A673 (cell line): Measurements from ENCODE around the gene HMCN2. TPM values are rescaled to one million over a fixed set of nuclear protein-coding genes. Genes with fewer than 3 reads are reported as not detected.

ENCODE experiments used
- BruUV-seq: library from RNA; stranded (reverse); fragments of 400-500 nt; replicated peaks from 2 replicates; lab custom pipeline; 2021; lab: Mats Ljungman, UMichigan
- CTCF ChIA-PET: fragments of 300-600 bp; sonication (Branson Sonifier 250); formaldehyde crosslinking; loops from one replicate; lab custom pipeline; 2022; ENCODE audit warnings: antibody characterized with exemption; lab: Charles Lee
- POLR2A ChIA-PET: fragments of 300-600 bp; sonication (Branson Sonifier 250); formaldehyde crosslinking; loops from one replicate; lab custom pipeline; 2022; ENCODE audit warnings: antibody characterized with exemption; ENCODE audit not compliant: low non-redundant PET; lab: Charles Lee
- DNase-seq: peaks from one replicate; pipeline ENCODE4 v3.0.0-alpha.2; 2015; ENCODE audit warnings: low spot score
- H3K27ac ChIP-seq: fragments of 200-600 bp; sonication (generic); 2 replicates; pipeline ENCODE4 v1.5.1; 2016; ENCODE audit warnings: mixed run types, low read depth, mild to moderate bottlenecking, mixed read lengths, antibody characterized with exemption, low read length; ENCODE audit not compliant: poor library complexity, severe bottlenecking
- H3K27me3 ChIP-seq: fragments of 200-600 bp; sonication (generic); replicated peaks from 2 replicates; pipeline ENCODE4 v1.6.1; 2017; ENCODE audit warnings: mixed run types, low read depth, mild to moderate bottlenecking, mixed read lengths, antibody characterized with exemption, low read length; ENCODE audit not compliant: insufficient read depth, poor library complexity
- H3K36me3 ChIP-seq: fragments of 200-600 bp; sonication (generic); 2 replicates; pipeline ENCODE4 v1.6.1; 2016; ENCODE audit warnings: mixed run types, mild to moderate bottlenecking, mixed read lengths, antibody characterized with exemption, low read length; ENCODE audit not compliant: insufficient read depth, poor library complexity, severe bottlenecking
- H3K4me1 ChIP-seq: fragments of 200-600 bp; sonication (generic); 2 replicates; pipeline ENCODE4 v1.6.1; 2017; ENCODE audit warnings: mixed run types, mild to moderate bottlenecking, mixed read lengths, antibody characterized with exemption, low read length; ENCODE audit not compliant: insufficient read depth, poor library complexity, severe bottlenecking
- H3K4me3 ChIP-seq: fragments of 200-600 bp; sonication (generic); 2 replicates; pipeline ENCODE4 v1.5.1; 2016; ENCODE audit warnings: low read depth, mixed run types, mild to moderate bottlenecking, mixed read lengths, low read length; ENCODE audit not compliant: poor library complexity, severe bottlenecking
- H3K9me3 ChIP-seq: fragments of 200-600 bp; sonication (generic); 2 replicates; pipeline ENCODE4 v1.6.1; 2016; ENCODE audit warnings: mixed run types, low read depth, mild to moderate bottlenecking, mixed read lengths, antibody characterized with exemption, low read length; ENCODE audit not compliant: poor library complexity, severe bottlenecking
- CTCF ChIP-seq: fragments of 300-800, 200-600 bp; sonication (generic); conservative IDR thresholded peaks from 2 replicates; pipeline ENCODE4 v1.5.1; 2017; ENCODE audit warnings: low read depth, mild to moderate bottlenecking, antibody characterized with exemption, low read length, moderate library complexity, mixed read lengths
- EZH2 ChIP-seq: fragments of 200-600 bp; sonication (generic); IDR thresholded peaks from 2 replicates; pipeline ENCODE4 v1.6.1; 2017; ENCODE audit warnings: borderline replicate concordance, low read depth, mild to moderate bottlenecking, mixed read lengths, antibody characterized with exemption, low read length; ENCODE audit not compliant: poor library complexity, severe bottlenecking
- intact Hi-C: fragments of 100-400 bp; cut with micrococcal nuclease; formaldehyde crosslinking; loops from one replicate; pipeline ENCODE4 v1.10.0; 2022; ENCODE audit not compliant: unreplicated experiment
- total RNA-seq: library from RNA; stranded (reverse); gene quantifications from 2 replicates; pipeline ENCODE4 v1.2.3, GENCODE V29; 2021

HMCN2 gene
- total RNA-seq, 1 experiment from 2014 or later = 0.28 TPM

- ChIA-PET POLR2A (no interaction called here), CTCF (no interaction called here)
- Histone ChIP-seq H3K27me3 (peaks cover under 1% of the 10 kb centered on the region), H3K36me3 (no peaks in the 10 kb centered on the region), H3K27ac (no peak overlapping the region), H3K9me3 (no peaks in the 10 kb centered on the region), H3K4me1 (no peaks in the 10 kb centered on the region), H3K4me3 (no peak overlapping the region)
- no peak for DNase-seq
- intact Hi-C loops = no loop called here
- TF ChIP-seq EZH2 (no peak), CTCF (no peak)
- no TSS peak for BruUV-seq
Observed at GRCh38 chr9:130383979-130384676, 118.6 kb downstream of the HMCN2 start.

- no peak overlapping the region for H3K27ac ChIP-seq
- no peak overlapping the region for H3K4me3 ChIP-seq
- no peaks in the 10 kb centered on the region for H3K9me3 ChIP-seq
- ChIA-PET CTCF (no interaction called here), POLR2A (no interaction called here)
- BruUV-seq = no TSS peak
- no peaks in the 10 kb centered on the region for H3K4me1 ChIP-seq
- H3K36me3 ChIP-seq = no peaks in the 10 kb centered on the region
- DNase-seq = no peak
- no peaks in the 10 kb centered on the region for H3K27me3 ChIP-seq
- intact Hi-C loops = no loop called here
- TF ChIP-seq CTCF (no peak), EZH2 (no peak)
Observed at GRCh38 chr9:130385257-130385656, 119.7 kb downstream of the HMCN2 start.

GRCh38 chr9:130387398-130387797 lies 121.8 kb downstream of the HMCN2 start:
- BruUV-seq = no TSS peak
- intact Hi-C loops = no loop called here
- Histone ChIP-seq H3K4me3 (no peak overlapping the region), H3K4me1 (no peaks in the 10 kb centered on the region), H3K36me3 (no peaks in the 10 kb centered on the region), H3K9me3 (no peaks in the 10 kb centered on the region), H3K27ac (no peak overlapping the region), H3K27me3 (no peaks in the 10 kb centered on the region)
- no peak for TF ChIP-seq CTCF
- no peak for TF ChIP-seq EZH2
- POLR2A ChIA-PET = no interaction called here
- no peak for DNase-seq
- CTCF ChIA-PET = no interaction called here
